Common myeloid progenitor, CD34-positive (primary cell): ENCODE measurements around the gene NOC4L.

ENCODE experiments used
- CTCF ChIA-PET: fragments of 350-600 bp; sonication (Branson Sonifier 250); formaldehyde crosslinking; loops from one replicate; lab custom pipeline; 2021; ENCODE audit warnings: antibody characterized with exemption; lab: Charles Lee
- POLR2A ChIA-PET: fragments of 350-600 bp; sonication (Branson Sonifier 250); formaldehyde crosslinking; loops from one replicate; lab custom pipeline; 2021; ENCODE audit warnings: antibody characterized with exemption; lab: Charles Lee
- DNase-seq, 3 donors: peaks; one replicate each; pipeline versions ENCODE4 v3.0.0 to v3.0.0-alpha.2; 2013
- H3K27ac ChIP-seq, 2 experiments: 1 replicate in 1 of 2; 2 replicates in 1 of 2; pipeline ENCODE4 v1.7.0; 2013; ENCODE audit warnings: inconsistent platforms in 2 of 2, low read length in 2 of 2, mild to moderate bottlenecking in 2 of 2, low read depth in 1 of 2, moderate library complexity in 1 of 2; ENCODE audit not compliant: severe bottlenecking in 2 of 2, insufficient read depth in 1 of 2, poor library complexity in 1 of 2
- H3K27me3 ChIP-seq, 5 experiments: replicated peaks in 2 of 5; 1 replicate in 3 of 5; 2 replicates in 2 of 5; pipeline versions ENCODE4 v1.6.1 to v1.7.0; 2013; ENCODE audit warnings: low read length in 4 of 5, mild to moderate bottlenecking in 2 of 5, moderate library complexity in 2 of 5, inconsistent platforms in 1 of 5; ENCODE audit not compliant: insufficient read depth in 5 of 5, control insufficient read depth in 4 of 5
- H3K36me3 ChIP-seq, 4 experiments: 1 replicate in 2 of 4; 2 replicates in 2 of 4; pipeline versions ENCODE4 v1.6.1 to v1.7.0; 2013; ENCODE audit warnings: low read length in 3 of 4, control low read depth in 1 of 4, mild to moderate bottlenecking in 1 of 4; ENCODE audit not compliant: control insufficient read depth in 4 of 4, insufficient read depth in 4 of 4
- H3K4me1 ChIP-seq, 4 experiments: 1 replicate in 3 of 4; 2 replicates in 1 of 4; pipeline versions ENCODE4 v1.6.1 to v1.7.1; 2013; ENCODE audit warnings: low read length in 3 of 4, mild to moderate bottlenecking in 3 of 4, control low read depth in 1 of 4, inconsistent platforms in 1 of 4, moderate library complexity in 1 of 4; ENCODE audit not compliant: control insufficient read depth in 4 of 4, insufficient read depth in 4 of 4; ENCODE audit errors: control extremely low read depth in 1 of 4
- H3K4me3 ChIP-seq, 7 experiments: 1 replicate in 4 of 7; 2 replicates in 3 of 7; pipeline versions ENCODE4 v1.5.1 to v1.7.0; 2013; ENCODE audit warnings: mild to moderate bottlenecking in 7 of 7, low read length in 6 of 7, moderate library complexity in 6 of 7, inconsistent platforms in 2 of 7, low read depth in 2 of 7, control low read depth in 1 of 7; ENCODE audit not compliant: insufficient read depth in 4 of 7, control insufficient read depth in 1 of 7; ENCODE audit errors: extremely low read depth in 1 of 7
- H3K9me3 ChIP-seq, 5 experiments: 1 replicate in 4 of 5; 2 replicates in 1 of 5; pipeline versions ENCODE4 v1.6.1 to v1.7.1; 2013; ENCODE audit warnings: low read length in 4 of 5, mild to moderate bottlenecking in 2 of 5, inconsistent platforms in 1 of 5, low read depth in 1 of 5, moderate library complexity in 1 of 5; ENCODE audit not compliant: control insufficient read depth in 4 of 5, insufficient read depth in 2 of 5; ENCODE audit errors: control extremely low read depth in 1 of 5
- WGBS: methylation state at CpG from one replicate; pipeline ENCODE4 v1.1.5; 2013; ENCODE audit not compliant: insufficient coverage; 5-methylcytosine and 5-hydroxymethylcytosine counted together

The NOC4L gene

GRCh38 chr12:132114667-132115066 is 29.6 kb upstream of the NOC4L start:
- Histone ChIP-seq H3K4me3 (no peak overlapping the region), H3K27ac (no peak overlapping the region), H3K4me1 (no peaks in the 10 kb centered on the region), H3K27me3 (no peaks in the 10 kb centered on the region), H3K36me3 (peaks cover 13 to 74% (median 46%) of the 10 kb centered on the region in 4 experiments), H3K9me3 (no peaks in the 10 kb centered on the region)
- no peak for DNase-seq
- 100% methylated on average over 5 of the region's 6 CpGs for WGBS
- ChIA-PET POLR2A (no interaction called here), CTCF (no interaction called here)

- ChIA-PET POLR2A (no interaction called here), CTCF (no interaction called here)
- Histone ChIP-seq H3K27me3 (no peaks in the 10 kb centered on the region), H3K36me3 (peaks cover 12 to 76% (median 46%) of the 10 kb centered on the region in 4 experiments), H3K27ac (no peak overlapping the region), H3K4me3 (no peak overlapping the region), H3K9me3 (no peaks in the 10 kb centered on the region), H3K4me1 (no peaks in the 10 kb centered on the region)
- 91% methylated on average over 5 of the region's 9 CpGs for WGBS
- no peak for DNase-seq
These were observed 28.8 kb upstream of the NOC4L start for GRCh38 chr12:132115500-132115899.

DNA sequence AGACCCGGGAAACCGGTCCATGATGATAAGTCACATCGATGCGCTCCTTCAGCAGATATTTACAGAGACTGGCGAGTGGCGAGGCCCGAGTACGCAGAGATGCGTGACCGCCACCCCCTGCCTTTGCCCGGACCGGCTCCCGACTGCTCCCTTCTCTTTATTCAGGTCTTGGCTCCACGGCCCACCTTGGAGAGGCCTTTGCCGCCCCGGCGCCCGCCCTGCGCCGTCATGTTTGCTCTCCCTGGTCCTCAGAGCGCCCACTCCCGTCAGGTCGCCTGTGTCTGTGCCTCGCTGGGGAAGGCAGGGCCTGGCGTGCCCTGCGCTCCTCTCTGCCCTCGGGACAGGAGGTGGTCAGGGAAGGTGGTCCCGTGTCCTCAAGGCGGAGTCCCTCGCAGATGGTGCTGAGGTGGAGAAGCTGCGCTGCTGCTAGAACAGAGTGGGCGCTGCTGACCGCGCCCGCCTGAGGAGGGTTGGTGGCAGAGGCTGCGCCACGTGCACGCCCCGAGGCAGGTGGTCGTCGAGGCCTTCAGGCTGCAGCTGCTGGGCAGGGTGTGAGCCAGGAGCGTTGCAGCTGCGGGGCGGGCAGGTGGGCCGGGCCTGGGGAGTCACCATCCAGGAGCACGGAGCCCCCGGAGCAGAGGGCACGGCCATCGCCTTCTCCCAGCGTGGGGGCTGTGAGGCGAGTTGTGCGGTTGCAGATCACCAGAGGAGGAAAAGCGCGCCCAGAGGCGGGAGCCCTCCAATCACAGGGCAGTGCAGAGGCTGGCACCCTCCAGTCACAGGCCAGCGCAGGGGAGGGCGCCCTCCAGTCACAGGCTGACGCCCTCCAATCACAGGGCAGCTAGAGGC is 27.3 kb upstream of the NOC4L start:
- Histone ChIP-seq H3K27me3 (no peaks in the 10 kb centered on the region), H3K9me3 (no peaks in the 10 kb centered on the region), H3K27ac (no peak overlapping the region), H3K4me3 (no peak overlapping the region), H3K36me3 (peaks cover 12 to 73% (median 47%) of the 10 kb centered on the region in 4 experiments), H3K4me1 (no peaks in the 10 kb centered on the region)
- ChIA-PET CTCF (no interaction called here), POLR2A (no interaction called here)
- DNase-seq, result no peak
- 98% methylated on average over 47 of the region's 58 CpGs for WGBS

DNA sequence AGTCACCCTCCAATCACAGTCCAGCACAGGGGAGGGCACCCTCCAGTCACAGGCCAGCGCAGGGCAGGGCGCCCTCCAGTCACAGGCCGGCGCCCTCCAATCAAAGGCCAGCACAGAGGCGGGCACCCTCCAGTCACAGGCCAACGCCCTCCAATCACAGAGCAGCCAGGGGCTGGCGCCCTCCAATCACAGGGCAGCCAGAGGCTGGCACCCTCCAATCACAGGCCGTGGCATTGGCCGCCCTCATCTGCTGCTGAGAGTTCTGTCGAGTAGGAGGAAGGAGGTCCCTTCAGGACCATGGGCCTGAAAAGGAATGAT is 26.7 kb upstream of the NOC4L start:
- H3K36me3 ChIP-seq, result peaks cover 12 to 78% (median 50%) of the 10 kb centered on the region in 4 experiments
- no peak overlapping the region for H3K27ac ChIP-seq
- CTCF ChIA-PET, result no interaction called here
- no peak overlapping the region for H3K4me3 ChIP-seq
- no peaks in the 10 kb centered on the region for H3K27me3 ChIP-seq
- no peaks in the 10 kb centered on the region for H3K4me1 ChIP-seq
- peak in 2 of 3 donors; percentile 9 to 14 for DNase-seq
- no peaks in the 10 kb centered on the region for H3K9me3 ChIP-seq
- WGBS, result 96% methylated on average over 3 of the region's 10 CpGs
- POLR2A ChIA-PET, result no interaction called here

- no peak overlapping the region for H3K27ac ChIP-seq
- POLR2A ChIA-PET, result no interaction called here
These were observed 25.4 kb upstream of the NOC4L start for GRCh38 chr12:132118876-132119275.

DNA sequence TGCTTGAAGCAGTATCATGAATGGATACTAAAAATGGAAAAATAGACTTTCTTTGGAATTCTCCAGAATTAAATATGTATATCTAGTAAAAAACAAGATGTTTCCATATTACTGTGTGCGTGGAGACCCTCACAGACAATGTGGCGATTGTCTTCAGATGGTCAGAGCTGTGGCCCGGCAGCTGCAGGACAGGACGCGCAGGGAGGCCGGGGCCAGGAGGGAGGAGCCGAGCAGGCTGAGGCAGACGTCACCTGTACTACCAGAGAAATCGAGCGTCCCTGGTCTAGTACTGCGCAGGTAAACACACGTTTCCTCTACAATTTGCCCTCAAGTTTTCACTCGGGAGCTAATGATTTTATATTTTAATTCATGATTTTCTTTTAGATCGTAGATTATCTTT is 23.0 kb upstream of the NOC4L start:
- Histone ChIP-seq H3K9me3 (no peaks in the 10 kb centered on the region), H3K4me3 (no peak overlapping the region), H3K36me3 (peaks cover 6 to 74% (median 41%) of the 10 kb centered on the region in 4 experiments), H3K27me3 (no peaks in the 10 kb centered on the region), H3K4me1 (no peaks in the 10 kb centered on the region), H3K27ac (no peak overlapping the region)
- CTCF ChIA-PET, result no interaction called here
- no peak for DNase-seq
- WGBS, result 98% methylated on average over 12 of the region's 14 CpGs
- POLR2A ChIA-PET, result no interaction called here

More at GRCh38 chr12:132118876-132119275, 25.4 kb upstream of the NOC4L start:
- 98% methylated on average over 21 of the region's 22 CpGs for WGBS
- no peak overlapping the region for H3K4me3 ChIP-seq
- CTCF ChIA-PET, result no interaction called here
- no peaks in the 10 kb centered on the region for H3K27me3 ChIP-seq
- peaks cover 9 to 75% (median 47%) of the 10 kb centered on the region in 4 experiments for H3K36me3 ChIP-seq
- no peaks in the 10 kb centered on the region for H3K4me1 ChIP-seq
- no peak for DNase-seq
- H3K9me3 ChIP-seq, result no peaks in the 10 kb centered on the region

DNA sequence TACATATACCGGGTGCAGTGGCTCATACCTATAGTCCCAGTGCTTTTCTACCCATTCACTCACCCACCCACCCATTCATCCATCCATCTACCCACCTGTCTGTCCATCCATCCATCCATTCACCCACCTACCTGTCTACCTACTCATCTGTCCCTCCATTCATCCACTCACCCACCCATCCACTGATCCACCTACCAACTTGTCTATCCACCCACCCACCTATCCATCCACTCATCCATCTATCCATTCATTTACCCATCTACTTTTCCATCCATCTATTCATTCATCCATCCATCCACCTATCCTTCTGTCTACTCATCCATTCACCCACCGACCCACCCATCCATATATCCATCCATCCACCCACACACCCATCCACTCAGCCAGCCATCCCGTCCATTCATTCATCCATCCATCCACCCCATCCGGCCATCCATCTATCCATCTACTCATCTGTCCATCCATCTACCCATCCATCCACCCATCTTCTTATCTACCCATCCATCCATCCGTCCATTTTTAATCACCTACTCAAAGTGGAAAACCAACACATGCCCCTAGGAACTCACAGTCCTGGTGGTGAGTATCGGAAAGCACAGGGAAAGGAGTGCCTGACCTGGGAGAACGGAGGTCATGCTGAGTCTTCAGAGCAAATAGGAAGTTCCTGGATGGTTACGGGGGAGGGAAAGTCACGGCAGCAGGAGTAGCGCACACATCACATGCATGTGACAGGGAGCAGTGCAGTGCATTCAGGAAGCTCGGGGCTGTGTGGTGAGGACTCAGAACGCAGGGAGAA is 20.1 kb upstream of the NOC4L start:
- 94% methylated on average over 10 of the region's 12 CpGs for WGBS

More for the DNA sequence above, 20.1 kb upstream of the NOC4L start:
- Histone ChIP-seq H3K9me3 (peaks cover 1 to 26% (median 8%) of the 10 kb centered on the region in 5 experiments), H3K27ac (no peak overlapping the region), H3K36me3 (peaks cover 12 to 80% (median 58%) of the 10 kb centered on the region in 4 experiments), H3K4me1 (no peaks in the 10 kb centered on the region), H3K4me3 (no peak overlapping the region), H3K27me3 (no peaks in the 10 kb centered on the region)
- CTCF ChIA-PET, result interaction anchor here (1.0 kb wide), 1 partner anchor 18 kb away, joined by 3 read pairs; no protein-coding TSS in a partner anchor
- POLR2A ChIA-PET, result no interaction called here
- DNase-seq, result no peak
